Mucosa of rectum (tissue), 2 donors: Measurements from ENCODE around the gene KCNJ1.

Experiments used
- H3K27ac ChIP-seq, 2 donors: one replicate each; pipeline ENCODE4 v1.7.0; 2013; ENCODE audit warnings: inconsistent platforms in 2 of 2, low read depth in 2 of 2, low read length in 2 of 2
- H3K27me3 ChIP-seq, 2 donors: one replicate each; pipeline ENCODE4 v1.7.0; 2013; ENCODE audit warnings: low read length in 2 of 2; ENCODE audit not compliant: control insufficient read depth in 2 of 2, insufficient read depth in 2 of 2
- H3K36me3 ChIP-seq, 2 donors: one replicate each; pipeline ENCODE4 v1.7.0; 2013; ENCODE audit warnings: low read length in 2 of 2; ENCODE audit not compliant: control insufficient read depth in 2 of 2, insufficient read depth in 2 of 2
- H3K4me1 ChIP-seq, 2 donors: one replicate each; pipeline ENCODE4 v1.7.0; 2013; ENCODE audit warnings: low read length in 2 of 2, mild to moderate bottlenecking in 1 of 2; ENCODE audit not compliant: control insufficient read depth in 2 of 2, insufficient read depth in 2 of 2
- H3K4me3 ChIP-seq, 2 donors: one replicate each; pipeline ENCODE4 v1.7.0; 2013; ENCODE audit warnings: low read length in 2 of 2
- H3K9ac ChIP-seq, 2 donors: one replicate each; pipeline ENCODE4 v1.7.0; 2013; ENCODE audit warnings: low read length in 2 of 2, low read depth in 1 of 2, mild to moderate bottlenecking in 1 of 2
- H3K9me3 ChIP-seq, 2 donors: one replicate each; pipeline ENCODE4 v1.7.0; 2013; ENCODE audit warnings: low read length in 2 of 2; ENCODE audit not compliant: control insufficient read depth in 2 of 2
- donor health status: healthy.
- donor health status: Normal muscosa, but diverticular disease.

KCNJ1 gene

GRCh38 chr11:128868841-128869671 is 2.0 kb upstream of the KCNJ1 start:
- Histone ChIP-seq H3K27ac (no peak overlapping the region), H3K4me1 (no peaks in the 10 kb centered on the region), H3K36me3 (no peaks in the 10 kb centered on the region), H3K9ac (no peak overlapping the region), H3K4me3 (no peak overlapping the region), H3K9me3 (no peaks in the 10 kb centered on the region), H3K27me3 (no peaks in the 10 kb centered on the region)

- Histone ChIP-seq H3K4me3 (no peak overlapping the region), H3K9ac (no peak overlapping the region), H3K36me3 (no peaks in the 10 kb centered on the region), H3K27me3 (peaks cover 0 to 2% of the 10 kb centered on the region in 2 donors), H3K4me1 (no peaks in the 10 kb centered on the region), H3K27ac (no peak overlapping the region), H3K9me3 (no peaks in the 10 kb centered on the region)
Observed at GRCh38 chr11:128865490-128865889, 1.6 kb downstream of the KCNJ1 start.

GRCh38 chr11:128862908-128863660 is 4.0 kb downstream of the KCNJ1 start:
- no peaks in the 10 kb centered on the region for H3K36me3 ChIP-seq
- no peak overlapping the region for H3K9ac ChIP-seq
- H3K27ac ChIP-seq, result no peak overlapping the region
- H3K9me3 ChIP-seq, result no peaks in the 10 kb centered on the region
- H3K27me3 ChIP-seq, result peaks cover 0 to 2% of the 10 kb centered on the region in 2 donors
- no peak overlapping the region for H3K4me3 ChIP-seq
- no peaks in the 10 kb centered on the region for H3K4me1 ChIP-seq

GRCh38 chr11:128862406-128862805 is 4.7 kb downstream of the KCNJ1 start:
- H3K27ac ChIP-seq, result no peak overlapping the region

GRCh38 chr11:128860571-128861361 is 6.3 kb downstream of the KCNJ1 start:
- H3K9ac ChIP-seq, result no peak overlapping the region
- no peaks in the 10 kb centered on the region for H3K9me3 ChIP-seq
- no peak overlapping the region for H3K27ac ChIP-seq
- H3K27me3 ChIP-seq, result peaks cover 0 to 2% of the 10 kb centered on the region in 2 donors
- H3K4me3 ChIP-seq, result no peak overlapping the region
- no peaks in the 10 kb centered on the region for H3K36me3 ChIP-seq
- H3K4me1 ChIP-seq, result no peaks in the 10 kb centered on the region

More at GRCh38 chr11:128862406-128862805, 4.7 kb downstream of the KCNJ1 start:
- H3K9me3 ChIP-seq, result no peaks in the 10 kb centered on the region
- no peaks in the 10 kb centered on the region for H3K36me3 ChIP-seq
- H3K4me3 ChIP-seq, result no peak overlapping the region
- no peak overlapping the region for H3K9ac ChIP-seq
- peaks cover 0 to 2% of the 10 kb centered on the region in 2 donors for H3K27me3 ChIP-seq
- H3K4me1 ChIP-seq, result no peaks in the 10 kb centered on the region

GRCh38 chr11:128859563-128860441 is 7.3 kb downstream of the KCNJ1 start:
- H3K9me3 ChIP-seq, result no peaks in the 10 kb centered on the region
- H3K9ac ChIP-seq, result no peak overlapping the region
- peaks cover 0 to 2% of the 10 kb centered on the region in 2 donors for H3K27me3 ChIP-seq
- no peaks in the 10 kb centered on the region for H3K4me1 ChIP-seq
- no peaks in the 10 kb centered on the region for H3K36me3 ChIP-seq
- no peak overlapping the region for H3K27ac ChIP-seq
- no peak overlapping the region for H3K4me3 ChIP-seq

- Histone ChIP-seq H3K9ac (no peak overlapping the region), H3K27me3 (peaks cover 0 to 2% of the 10 kb centered on the region in 2 donors), H3K27ac (no peak overlapping the region), H3K4me1 (no peaks in the 10 kb centered on the region), H3K36me3 (no peaks in the 10 kb centered on the region), H3K4me3 (no peak overlapping the region), H3K9me3 (no peaks in the 10 kb centered on the region)
Observed at GRCh38 chr11:128857341-128857740, 9.8 kb downstream of the KCNJ1 start.

GRCh38 chr11:128856241-128856640 is 10.9 kb downstream of the KCNJ1 start:
- H3K36me3 ChIP-seq, result no peaks in the 10 kb centered on the region
- no peak overlapping the region for H3K9ac ChIP-seq
- H3K4me1 ChIP-seq, result no peaks in the 10 kb centered on the region
- H3K4me3 ChIP-seq, result no peak overlapping the region
- no peak overlapping the region for H3K27ac ChIP-seq
- peaks cover 0 to 2% of the 10 kb centered on the region in 2 donors for H3K27me3 ChIP-seq
- no peaks in the 10 kb centered on the region for H3K9me3 ChIP-seq

- Histone ChIP-seq H3K27me3 (no peaks in the 10 kb centered on the region), H3K4me3 (no peak overlapping the region), H3K9ac (no peak overlapping the region), H3K9me3 (no peaks in the 10 kb centered on the region), H3K27ac (no peak overlapping the region), H3K4me1 (no peaks in the 10 kb centered on the region), H3K36me3 (no peaks in the 10 kb centered on the region)
Observed at GRCh38 chr11:128854841-128855240, 12.3 kb downstream of the KCNJ1 start.
